Caco-2 (cell line): ENCODE results near the gene NEURL1B. TPM values are rescaled to one million over a fixed set of nuclear protein-coding genes. Genes with fewer than 3 reads are reported as not detected.
"Not testable (repeated sequence)": the region's sequence is repeated elsewhere in the genome, so short reads cannot be mapped to it uniquely, and the experiment has no call there.

Experiments
- BruUV-seq: library from RNA; stranded (reverse); fragments of 400-500 nt; replicated peaks from 2 replicates; lab custom pipeline; 2021; lab: Mats Ljungman, UMichigan
- CTCF ChIA-PET: fragments of 300-600 bp; sonication (Branson Sonifier 250); formaldehyde crosslinking; loops from one replicate; lab custom pipeline; 2022; ENCODE audit warnings: antibody characterized with exemption; lab: Charles Lee
- POLR2A ChIA-PET: fragments of 300-600 bp; sonication (Branson Sonifier 250); formaldehyde crosslinking; loops from one replicate; lab custom pipeline; 2022; ENCODE audit warnings: antibody characterized with exemption; lab: Charles Lee
- DNase-seq, 2 experiments: peaks; one replicate each; pipeline versions ENCODE4 v3.0.0 to v3.0.0-alpha.2; 2020 to 2022
- H3K27me3 ChIP-seq: replicated peaks from 2 replicates; pipeline ENCODE4 v1.6.0; 2011; ENCODE audit warnings: low read length; ENCODE audit not compliant: control insufficient read depth, insufficient read depth
- H3K36me3 ChIP-seq: 2 replicates; pipeline ENCODE4 v1.5.1; 2011; ENCODE audit warnings: low read length; ENCODE audit not compliant: control insufficient read depth, insufficient read depth
- H3K4me1 ChIP-seq: fragments of 250-450 bp; sonication (Bioruptor Pico); 2 replicates; pipeline ENCODE4 v1.5.1; 2020; ENCODE audit warnings: mild to moderate bottlenecking
- H3K4me3 ChIP-seq: 2 replicates; pipeline ENCODE4 v1.5.1; 2011; ENCODE audit warnings: low read depth, mild to moderate bottlenecking, control low read depth, low read length
- H3K9me3 ChIP-seq: fragments of 250-450 bp; sonication (Bioruptor Pico); 2 replicates; pipeline ENCODE4 v1.5.1; 2020; ENCODE audit warnings: mild to moderate bottlenecking, moderate library complexity
- H3K27ac Mint-ChIP-seq: one replicate; pipeline ENCODE4 v1.8.0; 2022; ENCODE audit warnings: mixed read lengths; ENCODE audit not compliant: unreplicated experiment
- H3K27me3 Mint-ChIP-seq: one replicate; pipeline ENCODE4 v1.8.0; 2022; ENCODE audit warnings: mixed read lengths; ENCODE audit not compliant: insufficient read depth, unreplicated experiment
- H3K36me3 Mint-ChIP-seq: one replicate; pipeline ENCODE4 v1.8.0; 2022; ENCODE audit warnings: mild to moderate bottlenecking, mixed read lengths; ENCODE audit not compliant: insufficient read depth, unreplicated experiment
- H3K4me1 Mint-ChIP-seq: one replicate; pipeline ENCODE4 v1.8.0; 2022; ENCODE audit warnings: low read depth, mixed read lengths; ENCODE audit not compliant: unreplicated experiment
- H3K4me3 Mint-ChIP-seq: one replicate; pipeline ENCODE4 v1.8.0; 2022; ENCODE audit warnings: mild to moderate bottlenecking, moderate library complexity, mixed read lengths; ENCODE audit not compliant: unreplicated experiment
- H3K9me3 Mint-ChIP-seq: one replicate; pipeline ENCODE4 v1.8.0; 2022; ENCODE audit warnings: mixed read lengths; ENCODE audit not compliant: unreplicated experiment
- intact Hi-C: fragments of 100-400 bp; cut with micrococcal nuclease; formaldehyde crosslinking; loops from one replicate; pipeline ENCODE4 v1.10.0; 2022; ENCODE audit not compliant: unreplicated experiment
- total RNA-seq: library from RNA; stranded (reverse); gene quantifications from 2 replicates; pipeline ENCODE4 v1.2.3, GENCODE V29; 2022
- TF ChIP-seq, protein P1 (sequence below), 2 experiments: fragments of 200-600 bp in 1 of 2; IDR thresholded peaks; 1 replicate in 1 of 2; 2 replicates in 1 of 2; pipeline versions ENCODE4 v1.5.1 to v1.8.0; 2011 to 2022; ENCODE audit warnings: antibody characterized with exemption in 1 of 2, control low read depth in 1 of 2, inconsistent platforms in 1 of 2, low read depth in 1 of 2, low read length in 1 of 2, mild to moderate bottlenecking in 1 of 2, moderate library complexity in 1 of 2; ENCODE audit not compliant: insufficient read depth in 1 of 2, severe bottlenecking in 1 of 2, unreplicated experiment in 1 of 2

Gene NEURL1B
- total RNA-seq, 1 experiment from 2014 or later = 7.6 TPM

DNA sequence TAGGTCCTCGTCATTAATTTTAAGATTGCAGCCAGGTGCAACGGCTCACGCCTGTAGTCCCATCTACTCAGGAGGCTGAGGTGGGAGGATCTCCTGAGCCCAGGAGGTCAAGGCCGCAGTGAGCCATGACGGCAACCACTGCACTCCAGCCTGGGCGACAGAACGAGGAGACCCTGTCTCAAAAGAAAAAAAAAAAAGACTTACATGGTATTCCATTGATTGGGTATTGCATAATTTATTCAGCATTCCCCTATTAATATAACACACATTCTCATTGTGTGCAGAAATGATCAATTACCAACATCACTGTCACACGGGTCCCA lies 67.1 kb downstream of the NEURL1B start:
- H3K27me3 ChIP-seq = no peaks in the 10 kb centered on the region
- H3K4me1 ChIP-seq = 0 out of 2 replicates have a peak, but pooled peaks cover under 1% of the 10 kb centered on the region
- H3K4me1 Mint-ChIP-seq = peaks cover 4% of the 10 kb centered on the region
- POLR2A ChIA-PET = no interaction called here
- DNase-seq = no peak
- H3K36me3 Mint-ChIP-seq = peaks cover 5% of the 10 kb centered on the region
- no peaks in the 10 kb centered on the region for H3K9me3 Mint-ChIP-seq
- H3K4me3 Mint-ChIP-seq = no peak overlapping the region
- no peaks in the 10 kb centered on the region for H3K9me3 ChIP-seq
- TF ChIP-seq, protein P1, sequence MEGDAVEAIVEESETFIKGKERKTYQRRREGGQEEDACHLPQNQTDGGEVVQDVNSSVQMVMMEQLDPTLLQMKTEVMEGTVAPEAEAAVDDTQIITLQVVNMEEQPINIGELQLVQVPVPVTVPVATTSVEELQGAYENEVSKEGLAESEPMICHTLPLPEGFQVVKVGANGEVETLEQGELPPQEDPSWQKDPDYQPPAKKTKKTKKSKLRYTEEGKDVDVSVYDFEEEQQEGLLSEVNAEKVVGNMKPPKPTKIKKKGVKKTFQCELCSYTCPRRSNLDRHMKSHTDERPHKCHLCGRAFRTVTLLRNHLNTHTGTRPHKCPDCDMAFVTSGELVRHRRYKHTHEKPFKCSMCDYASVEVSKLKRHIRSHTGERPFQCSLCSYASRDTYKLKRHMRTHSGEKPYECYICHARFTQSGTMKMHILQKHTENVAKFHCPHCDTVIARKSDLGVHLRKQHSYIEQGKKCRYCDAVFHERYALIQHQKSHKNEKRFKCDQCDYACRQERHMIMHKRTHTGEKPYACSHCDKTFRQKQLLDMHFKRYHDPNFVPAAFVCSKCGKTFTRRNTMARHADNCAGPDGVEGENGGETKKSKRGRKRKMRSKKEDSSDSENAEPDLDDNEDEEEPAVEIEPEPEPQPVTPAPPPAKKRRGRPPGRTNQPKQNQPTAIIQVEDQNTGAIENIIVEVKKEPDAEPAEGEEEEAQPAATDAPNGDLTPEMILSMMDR (IDR thresholded peaks at IDR 0.05; ENCODE audit: insufficient read depth in 1 of 2, low read depth in 1 of 2, low read length in 1 of 2, severe bottlenecking in 1 of 2, unreplicated experiment in 1 of 2) = no peak
- no peak overlapping the region for H3K4me3 ChIP-seq
- no peaks in the 10 kb centered on the region for H3K27me3 Mint-ChIP-seq
- CTCF ChIA-PET = interaction anchor here (1.5 kb wide), 1 partner anchor 42 kb away, joined by 8 read pairs; no protein-coding TSS in a partner anchor
- H3K36me3 ChIP-seq = no peaks in the 10 kb centered on the region
- BruUV-seq = no TSS peak
- intact Hi-C loops = no loop called here
- H3K27ac Mint-ChIP-seq = no peak overlapping the region

DNA sequence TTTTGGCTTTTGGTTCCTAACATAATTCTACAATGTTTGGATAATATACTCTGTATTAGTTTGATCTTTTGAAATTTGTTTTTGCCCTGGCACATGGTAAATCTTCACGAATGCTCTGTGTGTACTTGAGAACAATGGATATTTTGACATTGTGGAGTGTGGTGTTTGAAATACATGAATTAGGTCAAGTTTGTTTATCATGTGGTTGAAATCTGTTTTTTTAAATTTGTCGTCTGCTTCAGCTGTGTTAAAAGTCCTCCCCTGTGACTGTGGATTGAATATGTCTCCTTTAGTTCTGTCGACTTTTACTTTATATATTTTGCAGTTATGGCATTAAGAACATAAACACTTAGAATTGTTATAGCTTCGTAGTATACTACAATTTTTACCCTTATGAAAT lies 69.6 kb downstream of the NEURL1B start:
- Histone ChIP-seq H3K4me1 (peaks cover 19% of the 10 kb centered on the region), H3K9me3 (no peaks in the 10 kb centered on the region), H3K27me3 (no peaks in the 10 kb centered on the region), H3K36me3 (no peaks in the 10 kb centered on the region), H3K4me3 (no peak overlapping the region)
- intact Hi-C loops = no loop called here
- TF ChIP-seq, protein P1 (IDR thresholded peaks at IDR 0.05; ENCODE audit: insufficient read depth in 1 of 2, low read depth in 1 of 2, low read length in 1 of 2, severe bottlenecking in 1 of 2, unreplicated experiment in 1 of 2) = no peak
- peaks cover 6% of the 10 kb centered on the region for H3K4me1 Mint-ChIP-seq
- no peak for DNase-seq
- no TSS peak for BruUV-seq
- H3K9me3 Mint-ChIP-seq = no peaks in the 10 kb centered on the region
- POLR2A ChIA-PET = no interaction called here
- no peak overlapping the region for H3K4me3 Mint-ChIP-seq
- H3K36me3 Mint-ChIP-seq = peaks cover 5% of the 10 kb centered on the region
- H3K27ac Mint-ChIP-seq = no peak overlapping the region
- CTCF ChIA-PET = interaction anchor here (0.6 to 0.7 kb wide), 2 partner anchors 47 to 194 kb away, joined by 4 to 6 read pairs; no protein-coding TSS in a partner anchor
- no peaks in the 10 kb centered on the region for H3K27me3 Mint-ChIP-seq

GRCh38 chr5:172711321-172711861 lies 70.3 kb downstream of the NEURL1B start:
- H3K36me3 ChIP-seq, H3K27ac Mint-ChIP-seq, H3K9me3 ChIP-seq, H3K4me3 Mint-ChIP-seq, H3K27me3 Mint-ChIP-seq, H3K36me3 Mint-ChIP-seq, BruUV-seq, H3K4me1 Mint-ChIP-seq, H3K4me3 ChIP-seq, H3K27me3 ChIP-seq, DNase-seq, H3K9me3 Mint-ChIP-seq, POLR2A ChIA-PET, intact Hi-C loops: not testable (repeated sequence)
- CTCF ChIA-PET = interaction anchor here (0.6 to 0.7 kb wide), 2 partner anchors 256 to 348 kb away, joined by 3 to 6 read pairs; no protein-coding TSS in a partner anchor
- H3K4me1 ChIP-seq = peaks cover 19% of the 10 kb centered on the region
